H1 (cell line): ENCODE data around the gene CD244. TPM values are rescaled to one million over a fixed set of nuclear protein-coding genes. Genes with fewer than 3 reads are reported as not detected.
A peak's percentile ranks its signal among the peaks of the same experiment; 100 is the strongest.

Experiments
- CTCF ChIA-PET: fragments of 300-600 bp; sonication (Branson Sonifier 250); formaldehyde crosslinking; loops from one replicate; lab custom pipeline; 2021; ENCODE audit not compliant: partially characterized antibody; lab: Charles Lee
- POLR2A ChIA-PET: fragments of 300-600 bp; sonication (Branson Sonifier 250); formaldehyde crosslinking; loops from one replicate; lab custom pipeline; 2021; ENCODE audit warnings: inconsistent platforms; ENCODE audit not compliant: partially characterized antibody; lab: Charles Lee
- DNase-seq, 2 experiments: peaks; one replicate each; pipeline versions ENCODE4 v3.0.0 to v3.0.0-alpha.2; 2010 to 2022; ENCODE audit warnings: low spot score in 2 of 2, low read depth in 1 of 2, mixed read lengths in 1 of 2
- FAIRE-seq: peaks from 2 replicates; lab custom pipeline; 2011; peaks lifted over from hg19 to GRCh38; lab: Jason Lieb, UNC
- H2AFZ ChIP-seq: 2 replicates; pipeline ENCODE4 v1.8.1; 2012; ENCODE audit warnings: low read length, inconsistent platforms
- H2AK5ac ChIP-seq: 2 replicates; pipeline ENCODE4 v1.6.1; 2013; ENCODE audit warnings: low read depth, low read length
- H2BK120ac ChIP-seq: replicated peaks from 2 replicates; pipeline ENCODE3; 2013; ENCODE audit warnings: low read depth, low read length, inconsistent platforms
- H2BK12ac ChIP-seq: 2 replicates; pipeline ENCODE4 v1.6.1; 2013; ENCODE audit warnings: low read depth, low read length
- H2BK15ac ChIP-seq: 2 replicates; pipeline ENCODE4 v1.6.1; 2013; ENCODE audit warnings: low read length
- H2BK20ac ChIP-seq: 2 replicates; pipeline ENCODE4 v1.6.1; 2013; ENCODE audit warnings: low read length
- H2BK5ac ChIP-seq: 2 replicates; pipeline ENCODE4 v1.6.1; 2013; ENCODE audit warnings: low read depth, low read length
- H3K14ac ChIP-seq: 2 replicates; pipeline ENCODE4 v1.6.1; 2013; ENCODE audit warnings: inconsistent platforms; ENCODE audit not compliant: insufficient read length
- H3K18ac ChIP-seq: 2 replicates; pipeline ENCODE4 v1.6.1; 2013; ENCODE audit warnings: low read length; ENCODE audit errors: extremely low read depth
- H3K23ac ChIP-seq: 2 replicates; pipeline ENCODE4 v1.6.1; 2013; ENCODE audit warnings: inconsistent platforms; ENCODE audit not compliant: insufficient read length
- H3K23me2 ChIP-seq: 2 replicates; pipeline ENCODE4 v1.6.1; 2013; ENCODE audit warnings: low read depth, low read length
- H3K27ac ChIP-seq: 2 replicates; pipeline ENCODE4 v1.6.1; 2011; ENCODE audit warnings: low read depth, low read length, inconsistent platforms
- H3K27me3 ChIP-seq, 4 experiments: replicated peaks in 1 of 4; 1 replicate in 1 of 4; 2 replicates in 3 of 4; pipeline versions ENCODE4 v1.6.1 to v1.8.1; 2011 to 2013; ENCODE audit warnings: low read length in 3 of 4, mild to moderate bottlenecking in 3 of 4, inconsistent platforms in 2 of 4, mixed read lengths in 2 of 4, moderate library complexity in 1 of 4; ENCODE audit not compliant: control insufficient read depth in 3 of 4, insufficient read depth in 3 of 4; ENCODE audit errors: extremely low read depth in 1 of 4
- H3K36me3 ChIP-seq, 4 experiments: 2 replicates each; pipeline versions ENCODE4 v1.6.1 to v1.8.1; 2011 to 2013; ENCODE audit warnings: mild to moderate bottlenecking in 4 of 4, low read length in 3 of 4, moderate library complexity in 2 of 4, control low read depth in 1 of 4, inconsistent platforms in 1 of 4; ENCODE audit not compliant: insufficient read depth in 4 of 4, control insufficient read depth in 2 of 4
- H3K4ac ChIP-seq: replicated peaks from 2 replicates; pipeline ENCODE3; 2013; ENCODE audit warnings: low read length, low read depth, mixed read lengths, inconsistent platforms; ENCODE audit not compliant: insufficient read length
- H3K4me1 ChIP-seq, 4 experiments: replicated peaks in 1 of 4; 1 replicate in 1 of 4; 2 replicates in 3 of 4; pipeline versions ENCODE4 v1.6.1 to v1.8.1; 2011 to 2013; ENCODE audit warnings: low read length in 3 of 4, inconsistent platforms in 2 of 4, mixed read lengths in 1 of 4; ENCODE audit not compliant: insufficient read depth in 4 of 4, control insufficient read depth in 3 of 4
- H3K4me2 ChIP-seq, 2 experiments: 2 replicates each; pipeline versions ENCODE4 v1.6.1 to v1.8.1; 2011 to 2013; ENCODE audit warnings: low read depth in 2 of 2, low read length in 2 of 2, control low read depth in 1 of 2, inconsistent platforms in 1 of 2, mild to moderate bottlenecking in 1 of 2; ENCODE audit not compliant: insufficient read depth in 1 of 2
- H3K4me3 ChIP-seq, 4 experiments: fragments of 200-600, 300-600 bp in 1 of 4; sonication (generic), shearing (Covaris generic), sonication (Bioruptor Twin) in 1 of 4; 2 replicates each; pipeline versions ENCODE4 v1.5.1 to v1.8.1; 2011 to 2016; ENCODE audit warnings: low read length in 4 of 4, low read depth in 3 of 4, control low read depth in 2 of 4, inconsistent platforms in 2 of 4, mild to moderate bottlenecking in 2 of 4, mixed read lengths in 1 of 4, moderate library complexity in 1 of 4; ENCODE audit not compliant: insufficient read depth in 2 of 4; ENCODE audit errors: extremely low read depth in 1 of 4
- H3K56ac ChIP-seq: replicated peaks from 2 replicates; pipeline ENCODE3; 2013; ENCODE audit warnings: low read depth, mild to moderate bottlenecking, mixed read lengths, low read length, inconsistent platforms; ENCODE audit not compliant: insufficient read length
- H3K79me1 ChIP-seq: 2 replicates; pipeline ENCODE4 v1.6.1; 2013; ENCODE audit warnings: low read depth, low read length, control low read depth
- H3K79me2 ChIP-seq, 2 experiments: 2 replicates each; pipeline versions ENCODE4 v1.6.1 to v1.8.1; 2012 to 2013; ENCODE audit warnings: low read length in 2 of 2, mild to moderate bottlenecking in 2 of 2, inconsistent platforms in 1 of 2; ENCODE audit not compliant: insufficient read depth in 2 of 2, control insufficient read depth in 1 of 2
- H3K9ac ChIP-seq, 4 experiments: replicated peaks in 1 of 4; 1 replicate in 1 of 4; 2 replicates in 3 of 4; pipeline versions ENCODE4 v1.6.1 to v1.8.1; 2011 to 2013; ENCODE audit warnings: low read depth in 3 of 4, low read length in 3 of 4, control low read depth in 2 of 4, mild to moderate bottlenecking in 2 of 4, moderate library complexity in 2 of 4, inconsistent platforms in 1 of 4; ENCODE audit errors: extremely low read depth in 1 of 4
- H3K9me3 ChIP-seq, 2 experiments: 2 replicates each; pipeline versions ENCODE4 v1.6.1 to v1.8.1; 2012 to 2013; ENCODE audit warnings: mild to moderate bottlenecking in 2 of 2, moderate library complexity in 2 of 2, control low read depth in 1 of 2, inconsistent platforms in 1 of 2, low read depth in 1 of 2, low read length in 1 of 2, mixed read lengths in 1 of 2; ENCODE audit not compliant: insufficient read depth in 2 of 2
- H4K20me1 ChIP-seq, 2 experiments: replicated peaks in 1 of 2; 2 replicates each; pipeline versions ENCODE3 to v1.8.1; 2011 to 2013; ENCODE audit warnings: inconsistent platforms in 2 of 2, low read length in 2 of 2, mild to moderate bottlenecking in 1 of 2; ENCODE audit not compliant: insufficient read depth in 2 of 2, control insufficient read depth in 1 of 2
- H4K5ac ChIP-seq: 2 replicates; pipeline ENCODE4 v1.6.1; 2013; ENCODE audit warnings: low read length, low read depth, mixed read lengths, inconsistent platforms; ENCODE audit not compliant: insufficient read length
- H4K8ac ChIP-seq: 2 replicates; pipeline ENCODE4 v1.8.0; 2013; ENCODE audit warnings: mild to moderate bottlenecking, moderate library complexity, low read length, inconsistent platforms; ENCODE audit not compliant: insufficient read depth; ENCODE audit errors: extremely low read depth
- H4K91ac ChIP-seq: replicated peaks from 2 replicates; pipeline ENCODE3; 2013; ENCODE audit warnings: low read length, mixed read lengths, inconsistent platforms; ENCODE audit not compliant: insufficient read length
- SP1 ChIP-seq: IDR thresholded peaks from 2 replicates; pipeline ENCODE4 v1.6.1; 2011; ENCODE audit warnings: low read depth, low read length
- TAF1 ChIP-seq: IDR thresholded peaks from 2 replicates; pipeline ENCODE4 v1.6.1; 2011; ENCODE audit warnings: mild to moderate bottlenecking, low read depth, low read length
- TAF7 ChIP-seq: optimal IDR thresholded peaks from 2 replicates; pipeline ENCODE3; 2011; ENCODE audit warnings: low read depth, mild to moderate bottlenecking, inconsistent platforms, low read length, moderate library complexity, borderline replicate concordance
- TEAD4 ChIP-seq: IDR thresholded peaks from 2 replicates; pipeline ENCODE4 v1.6.1; 2012; ENCODE audit warnings: low read depth, low read length, inconsistent platforms, mixed read lengths
- whole genome bisulfite sequencing, 2 experiments: shearing (Covaris generic) in 1 of 2; methylation state at CpG; one replicate each; pipeline versions ENCODE4 v1.1.6 to v1.1.7; 2013 to 2015; ENCODE audit warnings: low lambda C conversion rate in 2 of 2, mixed read lengths in 2 of 2, inconsistent platforms in 1 of 2, low coverage in 1 of 2, missing lambda C conversion rate in 1 of 2; ENCODE audit not compliant: insufficient replicate concordance in 2 of 2, insufficient coverage in 1 of 2, insufficient read length in 1 of 2; ENCODE audit errors: extremely low coverage in 1 of 2, missing lambda C conversion rate in 1 of 2; 5-methylcytosine and 5-hydroxymethylcytosine counted together
- polyA plus RNA-seq, 7 experiments: library from polyadenylated mRNA; depleted of rRNA in 3 of 7; stranded (reverse) in 5 of 7; unstranded in 2 of 7; fragments of >200 nt in 5 of 7; fragments of 200-250 nt in 2 of 7; gene quantifications; 1 replicate in 5 of 7; 2 replicates in 1 of 7; 4 replicates in 1 of 7; pipeline versions ENCODE4 v1.2.1 to v1.2.3, GENCODE V29; 2011 to 2013; ENCODE audit warnings: missing spikeins in 2 of 7, mixed read lengths in 2 of 7
- total RNA-seq: library from RNA; stranded (reverse); fragmentation: NEBNext Ultra II Directional; extraction: Animal tissue kit (Norgen Biotek cat#: 25700); gene quantifications from 2 replicates; pipeline ENCODE4 v1.2.1, GENCODE V29; 2021

The CD244 gene
- total and polyA plus RNA-seq, 2 of the 8 experiments (the other 6 are each of a cell fraction or from before 2014, with no cell fraction given): not detected

GRCh38 chr1:160810486-160810885, 52.2 kb downstream of the CD244 start:
- Histone ChIP-seq H3K14ac (no peak overlapping the region), H3K9me3 (no peaks in the 10 kb centered on the region), H4K5ac (peak overlapping the region; percentile 22), H2AK5ac (no peak overlapping the region), H3K79me1 (no peaks in the 10 kb centered on the region), H3K9ac (no peak overlapping the region), H3K56ac (no peak overlapping the region), H4K8ac (no peak overlapping the region), H4K20me1 (no peaks in the 10 kb centered on the region), H3K4ac (no peak overlapping the region), H3K4me2 (no peak overlapping the region), H3K18ac (no peak overlapping the region), H2BK5ac (no peak overlapping the region), H4K91ac (no peak overlapping the region), H3K23ac (no peak overlapping the region), H3K23me2 (no peaks in the 10 kb centered on the region), H3K27me3 (no peaks in the 10 kb centered on the region), H3K4me3 (no peak overlapping the region), H2BK15ac (no peak overlapping the region), H3K36me3 (no peaks in the 10 kb centered on the region), H2BK12ac (no peak overlapping the region), H2BK20ac (no peak overlapping the region), H3K4me1 (peaks cover 0 to 7% (median 2%) of the 10 kb centered on the region in 4 experiments; a peak in 3 of 7 replicates), H2AFZ (no peak overlapping the region), H2BK120ac (no peak overlapping the region), H3K79me2 (no peaks in the 10 kb centered on the region), H3K27ac (no peak overlapping the region)
- FAIRE-seq (no peak), DNase-seq (no peak)
- peak; percentile 65 for TF ChIP-seq TEAD4
- 0 out of 2 replicates have a peak, but pooled peaks have one; percentile 50 for TF ChIP-seq SP1
- no peak for TF ChIP-seq TAF7
- no peak for TF ChIP-seq TAF1
- POLR2A ChIA-PET: no interaction called here
- WGBS, 2 experiments: 47% methylated on average over 1 of the region's 1 CpG; no CpG with 5 or more reads in 1 of the 2 experiments
- CTCF ChIA-PET: no interaction called here
